PC-9 (cell line): ENCODE measurements around the gene OR51D1. TPM values are rescaled to one million over a fixed set of nuclear protein-coding genes. Genes with fewer than 3 reads are reported as not detected.

Experiments used
- BruUV-seq: library from RNA; stranded (reverse); fragments of 400-500 nt; replicated peaks from 2 replicates; lab custom pipeline; 2021; lab: Mats Ljungman, UMichigan
- CTCF ChIA-PET: fragments of 300-600 bp; sonication (Branson Sonifier 250); formaldehyde crosslinking; loops from one replicate; lab custom pipeline; 2022; ENCODE audit warnings: antibody characterized with exemption; lab: Charles Lee
- POLR2A ChIA-PET: fragments of 300-600 bp; sonication (Branson Sonifier 250); formaldehyde crosslinking; loops from one replicate; lab custom pipeline; 2022; ENCODE audit warnings: antibody characterized with exemption; ENCODE audit not compliant: unreplicated experiment; lab: Charles Lee
- DNase-seq, 2 experiments: peaks; one replicate each; pipeline versions ENCODE4 v3.0.0 to v3.0.0-alpha.2; 2015 to 2022; ENCODE audit warnings: mixed read lengths in 1 of 2
- H2AFZ ChIP-seq: fragments of 200-600 bp; sonication (generic); 2 replicates; pipeline ENCODE4 v1.8.1; 2017; ENCODE audit warnings: antibody characterized with exemption
- H3F3A ChIP-seq: fragments of 200-600 bp; sonication (generic); 2 replicates; pipeline ENCODE4 v1.8.1; 2017; ENCODE audit warnings: antibody characterized with exemption, mild to moderate bottlenecking, low read depth; ENCODE audit not compliant: insufficient read depth
- H3K27ac ChIP-seq: fragments of 200-600 bp; sonication (generic); 2 replicates; pipeline ENCODE4 v1.6.1; 2016; ENCODE audit warnings: mixed run types
- H3K27me3 ChIP-seq: fragments of 200-600 bp; sonication (generic); 2 replicates; pipeline ENCODE4 v1.6.1; 2016; ENCODE audit warnings: low read depth, mixed run types; ENCODE audit not compliant: insufficient read depth
- H3K36me3 ChIP-seq: fragments of 200-600 bp; sonication (generic); 2 replicates; pipeline ENCODE4 v1.6.1; 2016; ENCODE audit warnings: low read depth, mixed run types
- H3K4me1 ChIP-seq: fragments of 200-600 bp; sonication (generic); replicated peaks from 2 replicates; pipeline ENCODE4 v1.6.1; 2016; ENCODE audit warnings: mixed run types; ENCODE audit not compliant: insufficient read depth
- H3K4me2 ChIP-seq: fragments of 200-600 bp; sonication (generic); 2 replicates; pipeline ENCODE4 v1.6.1; 2017; ENCODE audit warnings: mixed run types
- H3K4me3 ChIP-seq: fragments of 200-600 bp; sonication (generic); 2 replicates; pipeline ENCODE4 v1.6.1; 2016; ENCODE audit warnings: mixed run types
- H3K79me2 ChIP-seq: fragments of 200-600 bp; sonication (generic); 2 replicates; pipeline ENCODE4 v1.6.1; 2017; ENCODE audit warnings: low read depth, mixed run types
- H3K9me2 ChIP-seq: fragments of 200-600 bp; sonication (generic); 2 replicates; pipeline ENCODE4 v1.8.1; 2017; ENCODE audit warnings: mild to moderate bottlenecking; ENCODE audit not compliant: insufficient read depth
- H3K9me3 ChIP-seq: fragments of 200-600 bp; sonication (generic); 2 replicates; pipeline ENCODE4 v1.8.1; 2016; ENCODE audit warnings: low read depth; ENCODE audit not compliant: insufficient read depth
- H4K20me1 ChIP-seq: fragments of 200-600 bp; sonication (generic); 2 replicates; pipeline ENCODE4 v1.8.1; 2017; ENCODE audit not compliant: insufficient read depth
- EZH2 ChIP-seq: fragments of 200-600 bp; sonication (generic); IDR thresholded peaks from 2 replicates; pipeline ENCODE4 v1.8.0; 2017; ENCODE audit warnings: antibody characterized with exemption, low read depth
- intact Hi-C: fragments of 100-400 bp; cut with micrococcal nuclease; formaldehyde crosslinking; loops from one replicate; pipeline ENCODE4 v1.10.0; 2022; ENCODE audit not compliant: unreplicated experiment
- total RNA-seq: library from RNA; stranded (reverse); gene quantifications from 2 replicates; pipeline ENCODE4 v1.2.3, GENCODE V29; 2021
- TF ChIP-seq, protein P1 (sequence below): fragments of 200-600 bp; sonication (generic); conservative IDR thresholded peaks from 2 replicates; pipeline ENCODE4 v1.6.1; 2017; ENCODE audit warnings: mixed run types, antibody characterized with exemption, mild to moderate bottlenecking, moderate library complexity

OR51D1 gene
- total RNA-seq, 1 experiment from 2014 or later: not detected

DNA sequence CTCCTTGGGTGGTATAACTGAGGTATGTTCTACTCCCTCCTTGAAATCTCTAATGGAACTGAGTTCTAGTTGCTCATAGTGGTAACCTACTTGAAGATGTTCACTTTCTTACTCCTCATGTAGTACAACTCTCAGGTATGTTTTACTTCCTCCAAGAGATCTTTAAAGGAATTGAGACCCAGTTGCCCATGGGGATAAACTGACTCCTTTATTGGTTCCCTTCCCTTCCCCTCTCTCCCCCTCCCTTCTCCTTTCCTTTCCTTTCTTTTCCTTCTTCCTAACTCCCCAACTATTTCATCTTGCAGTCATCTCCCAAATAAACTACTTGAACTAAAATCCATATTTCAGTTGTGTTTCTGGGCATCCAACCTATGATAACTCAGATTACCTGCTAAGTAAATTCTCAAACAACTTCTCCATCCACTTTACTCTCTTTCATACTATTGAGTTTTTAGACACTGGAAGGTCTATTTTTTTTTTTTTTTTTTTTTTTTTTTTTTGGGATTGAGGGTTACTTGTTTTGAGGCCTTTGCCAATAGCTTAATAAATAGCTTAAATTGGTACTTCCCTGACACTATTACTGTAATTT is 21.3 kb upstream of the OR51D1 start:
- no peak overlapping the region for H3K27ac ChIP-seq
- H3K4me3 ChIP-seq: no peak overlapping the region
- H4K20me1 ChIP-seq: no peaks in the 10 kb centered on the region
- H3F3A ChIP-seq: no peaks in the 10 kb centered on the region
- intact Hi-C loops: no loop called here
- no peaks in the 10 kb centered on the region for H3K9me2 ChIP-seq
- DNase-seq: no peak
- CTCF ChIA-PET: no interaction called here
- BruUV-seq: no TSS peak
- TF ChIP-seq EZH2: no peak
- TF ChIP-seq, protein P1, sequence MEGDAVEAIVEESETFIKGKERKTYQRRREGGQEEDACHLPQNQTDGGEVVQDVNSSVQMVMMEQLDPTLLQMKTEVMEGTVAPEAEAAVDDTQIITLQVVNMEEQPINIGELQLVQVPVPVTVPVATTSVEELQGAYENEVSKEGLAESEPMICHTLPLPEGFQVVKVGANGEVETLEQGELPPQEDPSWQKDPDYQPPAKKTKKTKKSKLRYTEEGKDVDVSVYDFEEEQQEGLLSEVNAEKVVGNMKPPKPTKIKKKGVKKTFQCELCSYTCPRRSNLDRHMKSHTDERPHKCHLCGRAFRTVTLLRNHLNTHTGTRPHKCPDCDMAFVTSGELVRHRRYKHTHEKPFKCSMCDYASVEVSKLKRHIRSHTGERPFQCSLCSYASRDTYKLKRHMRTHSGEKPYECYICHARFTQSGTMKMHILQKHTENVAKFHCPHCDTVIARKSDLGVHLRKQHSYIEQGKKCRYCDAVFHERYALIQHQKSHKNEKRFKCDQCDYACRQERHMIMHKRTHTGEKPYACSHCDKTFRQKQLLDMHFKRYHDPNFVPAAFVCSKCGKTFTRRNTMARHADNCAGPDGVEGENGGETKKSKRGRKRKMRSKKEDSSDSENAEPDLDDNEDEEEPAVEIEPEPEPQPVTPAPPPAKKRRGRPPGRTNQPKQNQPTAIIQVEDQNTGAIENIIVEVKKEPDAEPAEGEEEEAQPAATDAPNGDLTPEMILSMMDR: no peak
- H3K9me3 ChIP-seq: no peaks in the 10 kb centered on the region
- no peaks in the 10 kb centered on the region for H3K4me1 ChIP-seq
- H3K27me3 ChIP-seq: peaks cover 13% of the 10 kb centered on the region; the same call in 1 of the 2 replicates
- no peaks in the 10 kb centered on the region for H3K36me3 ChIP-seq
- H3K4me2 ChIP-seq: no peak overlapping the region
- H2AFZ ChIP-seq: no peak overlapping the region
- H3K79me2 ChIP-seq: no peaks in the 10 kb centered on the region
- POLR2A ChIA-PET: no interaction called here

DNA sequence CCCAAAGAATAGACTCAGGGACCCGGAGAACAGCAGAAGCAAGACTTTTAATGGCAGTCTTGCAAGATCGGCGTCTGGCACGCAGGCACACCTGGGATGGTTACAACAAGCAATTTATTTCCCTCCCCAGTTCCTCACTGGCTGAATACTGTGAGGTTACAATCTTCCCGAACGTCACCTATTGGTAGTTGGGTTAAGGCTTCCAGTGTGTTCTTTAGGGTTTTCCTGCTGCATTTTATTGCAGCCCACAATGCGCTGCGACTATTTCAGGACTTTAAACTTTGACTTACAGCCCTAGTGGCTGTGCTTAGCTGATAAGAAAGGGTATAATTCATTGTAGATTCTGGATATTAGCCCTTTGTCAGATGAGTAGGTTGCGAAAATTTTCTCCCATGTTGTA is 17.8 kb upstream of the OR51D1 start:
- Histone ChIP-seq H3K36me3 (no peaks in the 10 kb centered on the region), H4K20me1 (no peaks in the 10 kb centered on the region), H3K4me1 (no peaks in the 10 kb centered on the region), H3F3A (no peaks in the 10 kb centered on the region), H3K9me3 (no peaks in the 10 kb centered on the region), H3K9me2 (no peaks in the 10 kb centered on the region), H3K27ac (no peak overlapping the region), H3K79me2 (no peaks in the 10 kb centered on the region), H2AFZ (no peak overlapping the region), H3K4me2 (no peak overlapping the region), H3K27me3 (peaks cover 23% of the 10 kb centered on the region), H3K4me3 (no peak overlapping the region)
- no TSS peak for BruUV-seq
- CTCF ChIA-PET: no interaction called here
- intact Hi-C loops: no loop called here
- POLR2A ChIA-PET: no interaction called here
- no peak for DNase-seq
- TF ChIP-seq, protein P1: no peak
- no peak for TF ChIP-seq EZH2

DNA sequence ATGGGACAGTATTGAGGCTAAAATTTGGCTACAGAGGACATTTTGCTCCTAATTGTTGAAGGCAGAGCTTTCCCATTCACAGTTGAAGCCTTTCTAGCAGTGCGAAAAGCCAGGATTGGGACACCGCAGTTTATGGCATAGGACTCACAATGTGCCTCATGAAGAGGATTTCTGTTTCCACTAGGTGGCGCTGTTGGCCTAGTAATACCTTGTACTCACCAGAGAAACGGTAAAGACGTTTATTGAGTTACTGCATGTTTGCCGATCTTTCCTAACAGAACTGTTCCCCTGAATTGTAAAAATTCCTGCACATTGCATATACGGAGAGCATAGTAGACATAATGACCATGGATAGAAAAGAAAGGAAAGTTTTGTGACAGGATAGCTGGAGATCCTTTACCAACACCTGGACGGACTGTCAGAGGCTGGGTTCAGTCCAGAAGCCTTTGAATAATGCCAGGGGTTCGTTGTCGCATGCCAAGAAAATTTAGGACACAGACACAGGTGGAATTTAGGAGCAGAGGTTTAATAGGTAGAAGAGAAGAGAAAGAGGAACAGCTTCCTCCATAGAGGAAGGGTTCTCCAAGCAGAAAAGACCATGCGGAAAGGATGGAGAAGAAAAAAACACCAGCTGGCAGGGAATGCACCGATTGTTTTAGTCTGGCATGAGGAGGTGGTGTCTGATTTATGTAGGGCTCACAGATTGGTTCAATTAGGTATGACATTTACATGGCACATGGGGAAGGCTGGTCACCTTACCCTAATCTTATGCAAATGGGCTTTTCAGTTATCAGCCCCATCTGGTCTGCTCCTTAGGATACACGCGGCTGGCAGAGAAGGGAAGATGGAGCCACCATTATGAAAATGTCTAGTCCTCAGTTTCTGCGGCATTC is 10.8 kb upstream of the OR51D1 start:
- ChIA-PET CTCF (no interaction called here), POLR2A (no interaction called here)
- Histone ChIP-seq H3K79me2 (no peaks in the 10 kb centered on the region), H3F3A (no peaks in the 10 kb centered on the region), H4K20me1 (no peaks in the 10 kb centered on the region), H3K4me1 (no peaks in the 10 kb centered on the region), H3K4me3 (no peak overlapping the region), H3K27me3 (peaks cover 10% of the 10 kb centered on the region), H3K9me3 (no peaks in the 10 kb centered on the region), H3K27ac (no peak overlapping the region), H3K4me2 (no peak overlapping the region), H3K36me3 (no peaks in the 10 kb centered on the region), H3K9me2 (no peaks in the 10 kb centered on the region), H2AFZ (no peak overlapping the region)
- peak; percentile 39 to 50 for DNase-seq
- intact Hi-C loops: loop anchor here (5.0 kb wide), 2 partner anchors 741 to 756 kb away; partner anchors contain the start of gene OR51M1
- no TSS peak for BruUV-seq
- TF ChIP-seq EZH2: no peak
- TF ChIP-seq, protein P1: peak; percentile 80
